ENCODE measurements around the gene ELAC2.
"Not testable (repeated sequence)": the region's sequence is repeated elsewhere in the genome, so short reads cannot be mapped to it uniquely, and the experiment has no call there.

The ELAC2 gene

DNA sequence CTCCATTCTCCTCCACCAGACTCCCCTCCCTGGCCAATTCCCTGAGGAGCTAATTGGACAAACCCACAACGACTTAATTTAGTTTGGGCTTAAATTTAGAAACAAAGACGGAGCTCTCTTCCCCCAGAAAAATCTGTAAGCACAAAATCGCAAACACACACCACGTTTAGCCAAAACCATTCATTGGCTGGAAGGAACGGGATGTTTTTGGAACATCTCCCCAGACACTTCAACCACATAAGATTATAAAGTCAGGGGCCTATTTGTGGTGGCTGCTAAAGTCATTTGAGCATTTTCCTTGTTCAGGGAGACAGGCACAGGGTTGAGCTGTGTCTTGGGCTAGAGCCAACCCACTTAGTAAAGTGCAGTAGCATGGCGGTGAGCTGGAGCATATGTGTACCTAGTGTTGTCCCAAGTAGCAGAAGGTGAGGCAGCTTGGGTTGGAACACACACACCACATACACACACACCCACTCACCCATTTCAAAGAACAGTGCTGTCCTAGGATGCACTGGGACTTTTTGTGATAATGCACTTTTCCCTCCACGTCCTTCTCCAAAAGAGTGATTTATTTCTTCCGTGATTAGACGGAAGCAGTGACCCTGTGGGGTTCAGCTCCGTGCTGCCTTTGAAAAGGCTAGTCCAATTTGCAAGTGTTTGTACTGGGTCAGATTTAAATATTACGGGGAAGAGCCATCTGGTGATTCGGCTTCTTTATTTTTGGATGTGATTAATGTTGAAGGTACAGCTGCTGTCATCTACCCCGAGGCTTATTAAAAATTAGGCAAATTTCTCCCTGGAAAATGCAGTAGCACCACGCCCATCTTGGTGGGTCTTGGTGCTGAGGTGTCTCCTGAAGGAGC, 32.2 kb downstream of the ELAC2 start:
- DNase-seq, result no peak

- no peak for DNase-seq
These were observed 33.6 kb downstream of the ELAC2 start for GRCh38 chr17:12983991-12984884.

GRCh38 chr17:12982224-12982623, 35.6 kb downstream of the ELAC2 start:
- DNase-seq, result peak; percentile 19

GRCh38 chr17:12979826-12980500, 37.9 kb downstream of the ELAC2 start:
- DNase-seq, result no peak

GRCh38 chr17:12979246-12979645, 38.6 kb downstream of the ELAC2 start:
- no peak for DNase-seq

DNA sequence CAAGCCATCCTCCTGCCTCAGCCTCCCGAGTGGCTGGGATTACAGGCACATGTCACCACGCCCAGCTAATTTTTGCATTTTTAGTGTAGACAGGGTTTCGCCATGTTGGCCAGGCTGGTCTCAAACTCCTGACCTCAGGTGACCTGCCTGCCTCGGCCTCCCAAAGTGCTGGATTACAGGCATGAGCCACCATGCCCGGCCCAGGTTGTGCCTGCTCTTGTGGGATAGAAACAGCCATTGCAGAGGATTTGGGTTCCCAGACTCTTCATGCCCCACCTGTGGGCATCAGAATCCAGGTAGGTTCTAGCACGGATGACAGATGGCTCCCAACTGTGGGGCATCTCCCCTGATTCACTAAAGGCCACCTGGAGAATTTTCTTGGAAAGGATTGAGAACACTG, 39.0 kb downstream of the ELAC2 start:
- not testable (repeated sequence) for DNase-seq

DNA sequence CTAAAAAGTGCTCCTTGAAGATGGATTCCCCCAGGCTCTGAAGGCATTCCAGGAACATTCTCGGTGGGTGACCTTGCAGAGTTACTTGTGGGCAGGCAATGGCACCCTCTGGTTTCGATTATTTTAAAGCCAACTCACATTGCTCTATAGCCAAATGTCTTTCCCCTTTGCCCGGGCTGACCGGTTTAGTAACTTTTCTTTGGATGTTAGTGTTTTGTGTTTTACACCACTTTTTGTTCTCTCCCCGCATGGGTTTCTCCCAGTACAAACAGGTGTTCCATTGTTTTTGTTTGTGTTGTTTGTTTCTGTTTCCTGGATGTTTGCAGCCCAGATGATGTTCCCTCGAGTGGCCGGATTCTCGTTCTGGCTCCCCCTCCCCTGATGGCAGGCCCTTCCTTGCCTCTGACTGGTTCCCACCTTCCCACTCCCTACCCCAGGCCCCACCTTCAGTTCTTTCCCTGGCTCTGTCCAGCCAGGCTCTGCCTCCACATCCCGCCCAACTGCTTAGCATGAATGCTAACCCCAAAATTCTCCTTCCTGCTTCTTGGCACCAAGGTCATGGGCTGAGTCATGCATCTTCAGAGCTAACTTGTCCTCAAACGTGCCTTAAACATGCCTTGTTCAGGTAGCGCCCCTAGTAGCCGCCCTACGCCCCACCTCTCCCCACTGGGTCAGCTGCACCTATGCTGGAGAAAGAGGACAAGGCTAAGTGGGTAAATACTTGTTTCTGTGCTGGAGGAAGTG, 40.6 kb downstream of the ELAC2 start:
- no peak for DNase-seq

DNA sequence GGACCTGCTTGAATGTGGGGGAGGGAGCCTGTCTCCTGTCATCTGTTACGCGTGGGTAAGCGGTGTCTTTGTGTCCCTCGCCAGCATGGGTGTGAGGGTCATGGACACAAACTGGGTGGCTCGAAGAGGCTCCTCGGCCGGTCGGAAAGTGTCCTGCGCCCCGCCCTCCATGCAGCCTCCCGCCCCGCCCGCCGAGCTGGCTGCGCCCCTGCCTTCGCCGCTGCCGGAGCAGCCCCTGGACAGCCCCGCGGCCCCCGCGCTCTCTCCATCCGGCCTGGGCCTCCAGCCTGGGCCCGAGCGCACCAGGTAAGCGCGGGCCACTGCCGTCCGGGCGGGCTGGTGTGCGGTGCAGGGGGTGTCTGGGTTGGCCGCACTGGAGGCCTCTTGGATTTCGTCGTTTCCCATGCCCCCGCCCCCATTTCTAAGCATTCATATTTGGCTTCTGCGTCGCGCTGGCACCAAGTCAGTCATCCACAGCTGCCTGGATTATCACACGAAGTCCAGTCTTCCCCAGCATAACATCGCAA, 43.8 kb downstream of the ELAC2 start:
- DNase-seq, result no peak

DNA sequence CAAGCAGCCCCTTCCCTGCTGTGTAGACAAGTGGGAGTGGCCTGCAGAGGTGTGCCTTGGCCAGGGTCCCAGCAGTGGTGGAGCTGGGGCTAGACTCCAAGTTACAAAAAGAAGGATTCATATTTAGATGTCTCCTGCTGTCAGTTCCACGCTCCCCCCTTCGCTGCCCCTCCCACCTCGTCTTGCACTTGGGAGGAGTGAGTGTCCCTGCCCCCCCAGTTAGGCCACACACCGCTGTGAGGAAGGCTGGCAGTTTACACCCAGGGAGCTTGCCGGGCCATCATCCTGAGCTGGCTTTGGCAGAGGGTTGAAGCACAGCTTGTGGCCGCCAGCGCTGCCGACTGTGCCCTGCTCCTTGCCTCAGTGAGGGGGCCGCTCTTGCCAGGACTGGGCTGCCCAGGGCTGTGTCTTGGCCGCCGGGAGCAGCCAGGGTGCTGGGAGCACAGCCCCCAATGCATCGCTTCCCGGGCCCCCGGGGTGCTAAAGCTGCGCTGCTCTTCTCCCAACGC, 44.3 kb downstream of the ELAC2 start:
- DNase-seq, result no peak

DNA sequence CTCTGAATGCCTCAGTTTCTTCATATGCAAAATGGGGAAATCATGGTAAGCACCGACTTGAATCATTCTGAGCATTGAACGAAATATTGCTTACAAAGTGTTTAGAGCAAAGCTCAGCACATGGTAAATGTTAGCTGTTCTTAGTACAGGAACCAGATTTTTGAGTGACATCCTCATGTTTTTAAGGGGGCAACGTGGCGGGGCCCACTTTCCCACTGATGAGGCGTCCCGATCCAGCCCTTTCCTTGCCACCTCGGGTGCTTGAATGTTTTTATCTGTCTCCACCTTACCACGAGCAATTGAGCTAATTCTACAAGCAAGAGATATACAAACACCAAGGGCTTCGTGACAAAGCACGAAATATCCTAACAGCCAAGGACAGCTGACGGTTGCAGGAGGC, 49.9 kb downstream of the ELAC2 start:
- DNase-seq, result no peak

DNA sequence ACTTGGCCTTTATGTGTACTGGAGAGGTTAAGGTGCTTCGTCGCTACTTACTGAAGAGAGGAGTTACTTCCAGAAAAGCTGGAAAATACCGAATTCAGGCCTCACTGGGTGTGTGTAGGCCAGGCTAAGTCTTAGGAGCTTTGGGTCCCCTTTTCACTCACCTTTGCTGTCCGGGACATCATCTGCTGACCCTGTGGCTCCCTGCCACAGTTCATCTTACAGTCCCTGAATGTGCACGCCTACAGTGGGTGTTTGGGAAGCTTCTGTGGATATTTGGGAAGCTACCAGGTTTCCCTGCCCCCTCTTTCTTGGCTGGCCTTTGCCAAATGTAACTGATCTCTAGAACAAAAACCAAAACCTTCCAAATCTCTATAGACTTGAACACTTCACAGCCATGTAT, 51.4 kb downstream of the ELAC2 start:
- DNase-seq, result no peak

DNA sequence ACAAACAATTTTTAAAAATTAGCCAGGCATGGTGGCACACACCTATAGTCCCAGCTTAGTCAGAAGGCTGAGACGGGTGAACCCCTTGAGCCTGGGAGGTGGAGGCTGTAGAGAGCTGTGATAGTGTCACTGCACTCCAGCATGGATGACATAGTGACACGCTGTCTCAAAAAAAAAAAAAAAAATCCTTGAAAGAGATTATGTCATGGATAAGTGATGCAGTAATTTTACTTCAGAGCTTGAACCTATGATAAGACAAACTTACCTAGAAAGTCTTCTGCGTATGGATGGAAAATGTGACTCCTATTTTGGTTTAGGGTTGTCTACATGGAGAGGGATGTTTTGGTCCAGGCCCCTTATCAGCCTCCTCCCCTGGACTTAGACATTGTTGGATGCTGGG, 51.8 kb downstream of the ELAC2 start:
- no peak for DNase-seq

GRCh38 chr17:12964840-12965239, 53.0 kb downstream of the ELAC2 start:
- no peak for DNase-seq

- DNase-seq, result no peak
These were observed 53.7 kb downstream of the ELAC2 start for GRCh38 chr17:12964162-12964561.

GRCh38 chr17:12963505-12963904, 54.3 kb downstream of the ELAC2 start:
- DNase-seq, result no peak

DNA sequence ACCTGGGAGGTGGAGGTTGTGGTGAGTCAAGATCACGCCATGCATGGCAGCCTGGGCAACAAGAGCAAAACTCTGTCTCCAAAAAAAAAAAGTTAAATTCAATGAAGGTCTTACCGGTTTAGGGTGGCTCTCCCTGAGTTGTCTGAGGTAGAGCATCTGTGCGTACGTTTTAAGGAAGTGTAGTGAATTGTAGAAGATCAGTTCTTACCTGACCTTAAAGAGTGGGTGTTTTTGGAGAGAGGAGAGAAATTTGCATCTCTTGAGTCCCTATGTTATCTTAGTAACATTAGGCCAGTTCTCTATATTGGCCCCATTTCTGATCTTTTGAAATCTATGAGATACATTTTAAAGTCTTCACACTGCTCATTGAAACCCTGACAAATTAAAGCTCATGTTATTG, 56.2 kb downstream of the ELAC2 start:
- no peak for DNase-seq

DNA sequence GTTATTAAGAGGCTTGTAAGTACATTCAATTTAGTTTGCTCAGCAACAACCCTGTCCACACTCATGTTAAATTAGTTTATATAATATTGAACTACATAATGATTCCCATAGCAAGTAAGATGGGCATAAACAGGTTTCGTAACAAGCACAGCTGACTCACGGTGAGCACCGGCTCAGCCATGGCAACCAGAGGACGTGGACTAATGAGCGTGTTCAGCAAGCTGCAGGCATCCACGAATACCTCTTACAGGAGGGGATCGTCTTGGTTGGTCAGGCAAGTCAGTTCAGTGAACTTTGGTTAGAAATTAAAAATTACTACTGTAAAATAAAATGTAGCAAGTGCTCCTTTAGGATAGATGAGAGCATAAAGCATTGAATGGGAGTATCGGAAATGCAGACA, 58.4 kb downstream of the ELAC2 start:
- DNase-seq, result no peak

DNA sequence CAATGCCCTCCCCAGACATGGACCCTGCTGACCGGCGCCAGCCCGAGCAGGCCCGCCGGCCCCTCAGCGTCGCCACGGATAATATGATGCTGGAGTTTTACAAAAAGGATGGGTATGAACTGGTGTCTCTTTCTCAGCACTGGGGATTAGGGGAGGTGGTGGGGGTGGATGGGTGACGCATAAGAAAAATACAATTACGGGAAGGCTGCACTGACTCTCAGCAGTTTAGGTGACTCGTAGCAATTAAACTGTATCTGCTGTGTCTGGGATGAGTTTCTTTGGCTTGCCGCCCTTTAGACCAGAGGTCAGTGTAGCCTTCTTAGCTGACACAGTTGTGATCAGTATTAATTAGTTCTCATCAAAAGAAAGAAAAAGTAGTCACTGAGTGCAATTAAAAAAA, 59.0 kb downstream of the ELAC2 start:
- no peak for DNase-seq

GRCh38 chr17:12955521-12955920, 62.3 kb downstream of the ELAC2 start:
- DNase-seq, result no peak

DNA sequence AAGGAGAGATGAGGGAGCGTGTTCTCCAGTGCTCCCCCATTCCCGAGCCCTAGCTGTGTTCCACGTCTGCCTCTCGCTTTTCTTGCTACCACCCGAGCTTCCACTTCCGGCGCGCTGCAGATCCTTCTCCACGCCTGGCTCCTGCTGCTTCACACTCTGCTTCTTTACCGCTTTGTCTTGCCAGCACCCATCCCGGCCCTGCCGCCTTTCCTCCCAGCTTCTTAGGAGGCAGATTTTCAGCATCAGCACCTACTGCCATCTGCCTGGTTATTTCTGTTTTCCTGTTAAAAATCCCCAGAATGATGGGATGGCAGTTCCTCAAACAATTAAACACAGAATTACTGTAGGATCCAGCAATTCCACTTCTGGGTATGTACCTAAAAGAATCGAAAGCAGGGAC, 64.7 kb downstream of the ELAC2 start:
- no peak for DNase-seq

DNA sequence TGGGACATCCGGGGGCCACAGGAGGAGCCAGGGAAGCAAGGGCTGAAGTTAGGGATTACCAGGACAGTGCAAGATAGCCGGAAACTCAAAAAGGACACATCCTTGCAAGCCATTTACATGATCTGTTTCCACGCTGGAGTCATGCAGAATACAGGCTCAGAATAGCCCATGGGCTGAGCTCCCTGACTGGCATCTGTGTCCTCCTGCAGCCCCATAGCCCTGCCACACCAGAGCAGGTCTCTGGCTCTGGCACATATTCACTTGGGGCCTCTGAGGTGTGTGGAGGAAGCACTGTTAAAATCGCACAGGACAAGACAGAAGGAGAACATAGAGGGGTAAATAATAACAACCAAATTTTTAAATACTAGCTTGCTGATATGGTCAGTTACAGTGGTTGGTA, 65.8 kb downstream of the ELAC2 start:
- no peak for DNase-seq

- DNase-seq, result no peak
These were observed 70.8 kb downstream of the ELAC2 start for GRCh38 chr17:12947047-12947446.

Measured in activated gamma-delta T cell (primary cell).